HUES64 (cell line): ENCODE measurements around the gene FASTKD3.
A peak's percentile ranks its signal among the peaks of the same experiment; 100 is the strongest.

Experiments used
- H3K27ac ChIP-seq: 2 replicates; pipeline ENCODE4 v1.7.0; 2013; ENCODE audit warnings: low read depth, low read length, inconsistent platforms
- H3K27me3 ChIP-seq: 2 replicates; pipeline ENCODE4 v1.6.1; 2013; ENCODE audit warnings: mild to moderate bottlenecking, low read length; ENCODE audit not compliant: insufficient read depth
- H3K36me3 ChIP-seq: 2 replicates; pipeline ENCODE4 v1.6.1; 2013; ENCODE audit warnings: mild to moderate bottlenecking, low read length; ENCODE audit not compliant: insufficient read depth
- H3K4me1 ChIP-seq: 2 replicates; pipeline ENCODE4 v1.6.1; 2013; ENCODE audit warnings: mild to moderate bottlenecking, low read length, moderate library complexity; ENCODE audit not compliant: insufficient read depth
- H3K4me3 ChIP-seq: 2 replicates; pipeline ENCODE4 v1.5.1; 2013; ENCODE audit warnings: mild to moderate bottlenecking, low read length, moderate library complexity
- H3K9ac ChIP-seq: 2 replicates; pipeline ENCODE4 v1.6.1; 2013; ENCODE audit warnings: mild to moderate bottlenecking, low read depth, low read length
- H3K9me3 ChIP-seq: 2 replicates; pipeline ENCODE4 v1.6.1; 2013; ENCODE audit warnings: low read depth, low read length; ENCODE audit not compliant: insufficient read depth
- WGBS: fragments of 150-250, 120-280 bp; methylation state at CpG from one replicate; pipeline ENCODE4 v1.1.7; 2013; ENCODE audit warnings: missing lambda C conversion rate; 5-methylcytosine and 5-hydroxymethylcytosine counted together

FASTKD3 gene

DNA sequence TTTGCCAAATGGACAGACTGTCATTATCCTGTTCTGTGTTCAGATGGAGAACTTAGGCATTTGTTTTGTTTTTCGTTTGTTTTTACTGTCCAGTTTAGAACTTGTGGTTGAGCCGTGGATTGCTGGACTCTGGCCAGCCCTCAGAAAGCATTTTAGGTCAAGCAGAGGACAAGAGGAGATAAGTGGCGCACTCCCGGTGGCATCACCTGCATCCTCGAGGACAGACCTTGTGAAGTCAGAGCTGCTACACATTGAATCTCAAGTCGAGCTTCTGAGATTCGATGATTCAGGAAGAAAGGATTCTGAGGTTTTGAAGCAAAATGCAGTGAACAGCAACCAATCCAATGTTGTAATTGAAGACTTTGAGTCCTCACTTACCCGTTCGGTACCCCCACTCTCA lies 9.0 kb upstream of the FASTKD3 start:
- Histone ChIP-seq H3K27ac (no peak overlapping the region), H3K4me1 (no peaks in the 10 kb centered on the region), H3K36me3 (peaks cover 96% of the 10 kb centered on the region), H3K4me3 (no peak overlapping the region), H3K9ac (no peak overlapping the region), H3K9me3 (no peaks in the 10 kb centered on the region), H3K27me3 (no peaks in the 10 kb centered on the region)
- 88% methylated on average over 9 of the region's 9 CpGs for WGBS

DNA sequence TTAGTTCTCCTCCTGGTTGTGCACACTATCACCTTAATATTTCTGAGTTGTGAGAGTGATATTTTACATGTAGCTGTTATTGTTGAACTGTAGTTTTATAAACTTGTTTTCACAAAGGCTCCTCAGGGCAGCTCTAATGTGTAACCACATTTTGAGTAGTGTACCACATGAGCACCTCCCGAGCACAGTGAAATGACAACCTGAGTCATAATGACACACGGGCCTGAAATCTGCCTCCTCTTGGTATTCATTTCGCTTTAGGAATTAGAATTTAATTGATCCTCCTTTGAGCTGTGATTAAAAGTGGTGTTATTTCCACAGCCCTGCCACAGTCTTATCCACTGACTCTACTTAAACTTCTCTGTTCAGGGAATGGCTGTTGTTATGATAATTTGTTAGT lies 8.0 kb upstream of the FASTKD3 start:
- H3K27me3 ChIP-seq: no peaks in the 10 kb centered on the region
- no peak overlapping the region for H3K27ac ChIP-seq
- peaks cover 88% of the 10 kb centered on the region for H3K36me3 ChIP-seq
- H3K4me3 ChIP-seq: no peak overlapping the region
- H3K9ac ChIP-seq: no peak overlapping the region
- no peaks in the 10 kb centered on the region for H3K9me3 ChIP-seq
- H3K4me1 ChIP-seq: no peaks in the 10 kb centered on the region
- whole genome bisulfite sequencing: 96% methylated on average over 3 of the region's 3 CpGs

DNA sequence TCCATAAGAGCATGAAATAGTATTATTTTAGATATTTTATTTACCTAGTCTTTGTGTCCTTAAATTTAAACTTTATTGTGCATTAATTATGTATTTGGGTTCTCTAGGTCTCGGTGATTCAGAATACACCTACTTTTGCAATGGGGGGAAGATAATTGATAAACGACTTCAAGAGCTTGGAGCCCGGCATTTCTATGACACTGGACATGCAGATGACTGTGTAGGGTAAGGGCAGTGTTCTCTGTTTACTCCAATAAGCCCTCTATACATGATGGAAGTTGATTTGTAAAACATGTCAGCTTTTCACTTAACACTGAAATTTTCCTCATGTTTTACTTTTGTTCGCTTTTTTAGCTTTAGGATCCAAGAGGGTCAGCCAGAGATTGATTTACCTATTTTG lies 6.3 kb upstream of the FASTKD3 start:
- Histone ChIP-seq H3K27me3 (no peaks in the 10 kb centered on the region), H3K9ac (no peak overlapping the region), H3K36me3 (peaks cover 82% of the 10 kb centered on the region), H3K4me1 (peaks cover 3% of the 10 kb centered on the region; the same call in 1 of the 2 replicates), H3K27ac (no peak overlapping the region), H3K9me3 (no peaks in the 10 kb centered on the region), H3K4me3 (no peak overlapping the region)
- WGBS: 96% methylated on average over 4 of the region's 4 CpGs

DNA sequence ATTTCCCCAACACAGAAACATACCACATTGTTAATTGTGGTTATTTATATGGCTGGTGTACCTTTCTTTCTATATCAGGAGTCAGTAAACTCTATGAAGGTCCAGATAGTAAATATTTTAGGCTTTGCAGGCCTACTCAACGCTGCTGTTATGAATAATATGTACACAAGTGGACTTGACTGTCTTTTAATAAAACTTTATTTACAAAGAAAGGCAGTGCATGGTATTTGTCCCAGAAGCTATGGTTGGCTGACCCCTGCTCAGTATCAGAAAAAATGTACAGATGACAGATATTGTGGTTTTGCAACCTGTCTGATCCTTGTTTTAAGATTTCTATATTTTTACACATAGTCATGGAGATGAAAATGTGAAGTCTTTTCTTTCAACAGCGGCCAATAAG lies 5.8 kb upstream of the FASTKD3 start:
- no CpG with 5 or more reads among the region's 2 CpGs for WGBS
- Histone ChIP-seq H3K27ac (no peak overlapping the region), H3K9ac (no peak overlapping the region), H3K4me1 (peaks cover 8% of the 10 kb centered on the region; the same call in 1 of the 2 replicates), H3K4me3 (no peak overlapping the region), H3K36me3 (peaks cover 77% of the 10 kb centered on the region), H3K9me3 (no peaks in the 10 kb centered on the region), H3K27me3 (no peaks in the 10 kb centered on the region)

DNA sequence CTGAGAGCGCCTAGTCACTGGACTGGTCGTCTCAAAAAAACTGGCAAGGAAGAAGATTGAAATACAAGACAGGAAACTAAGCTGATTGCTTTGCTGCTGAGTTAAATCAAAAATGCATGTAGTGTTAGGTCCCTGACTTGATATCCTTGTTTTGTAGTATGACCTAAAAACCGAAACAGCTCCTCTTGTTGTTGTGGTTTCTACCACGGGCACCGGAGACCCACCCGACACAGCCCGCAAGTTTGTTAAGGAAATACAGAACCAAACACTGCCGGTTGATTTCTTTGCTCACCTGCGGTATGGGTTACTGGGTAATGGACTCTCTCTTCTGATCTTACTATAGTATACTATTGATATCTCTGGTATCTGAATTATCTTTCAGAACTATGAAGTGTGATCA lies 4.4 kb upstream of the FASTKD3 start:
- H3K4me3 ChIP-seq: no peak overlapping the region
- 95% methylated on average over 9 of the region's 9 CpGs for WGBS
- no peak overlapping the region for H3K27ac ChIP-seq
- H3K36me3 ChIP-seq: peaks cover 64% of the 10 kb centered on the region
- peaks cover 9% of the 10 kb centered on the region; the same call in 1 of the 2 replicates for H3K4me1 ChIP-seq
- no peaks in the 10 kb centered on the region for H3K27me3 ChIP-seq
- H3K9ac ChIP-seq: no peak overlapping the region
- no peaks in the 10 kb centered on the region for H3K9me3 ChIP-seq

DNA sequence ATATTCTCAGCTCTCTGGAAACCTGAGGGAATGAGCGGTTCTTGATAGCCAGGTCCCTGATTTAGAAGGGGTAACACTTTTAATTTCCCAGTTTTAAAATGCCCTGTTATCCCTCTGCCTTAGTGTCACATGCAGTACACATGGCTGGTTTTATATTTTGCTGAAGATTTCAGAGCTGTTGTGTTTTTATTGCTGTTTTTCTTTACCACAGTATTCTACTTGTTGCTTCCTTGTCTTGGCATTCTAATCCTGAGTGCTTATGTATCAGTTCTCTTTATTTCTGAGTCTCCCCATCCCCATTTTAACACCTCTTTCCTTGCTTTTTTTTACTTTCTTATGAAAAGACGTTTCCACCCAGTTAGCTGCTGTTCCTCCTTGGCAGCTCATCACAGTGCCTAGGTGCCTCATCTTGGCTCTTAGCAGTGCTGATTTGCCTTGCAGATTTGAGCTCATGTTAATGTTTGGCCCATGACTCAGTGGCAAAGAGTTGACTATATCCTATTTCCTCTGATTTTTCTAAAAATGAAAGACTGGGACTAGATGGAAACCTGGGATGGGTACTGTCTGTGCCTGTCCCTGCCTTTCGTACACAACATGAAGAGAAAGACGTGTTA lies 3.8 kb upstream of the FASTKD3 start:
- Histone ChIP-seq H3K9me3 (no peaks in the 10 kb centered on the region), H3K4me3 (no peak overlapping the region), H3K36me3 (peaks cover 58% of the 10 kb centered on the region), H3K27ac (no peak overlapping the region), H3K4me1 (peaks cover 9% of the 10 kb centered on the region; the same call in 1 of the 2 replicates), H3K9ac (no peak overlapping the region), H3K27me3 (no peaks in the 10 kb centered on the region)
- WGBS: 83% methylated on average over 4 of the region's 4 CpGs

DNA sequence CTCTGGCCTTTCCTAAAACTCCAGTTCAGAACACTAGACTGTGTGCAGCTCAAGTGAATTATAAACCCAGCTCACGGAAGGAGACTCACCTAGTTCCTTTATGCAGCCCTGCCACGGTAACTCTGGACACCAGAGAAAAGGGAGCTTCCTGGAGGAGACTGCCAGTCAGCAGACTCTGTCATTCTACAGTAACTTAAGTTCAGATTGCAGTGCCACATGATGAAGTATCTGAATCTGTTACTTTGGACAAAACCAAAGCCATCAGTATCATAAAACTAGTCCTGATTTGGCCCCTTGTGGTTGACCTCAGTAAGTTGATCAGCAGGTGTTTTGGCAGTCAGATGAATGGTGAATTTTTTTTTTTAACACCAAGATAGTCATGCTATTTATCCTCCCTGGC lies 2.8 kb upstream of the FASTKD3 start:
- Histone ChIP-seq H3K4me3 (no peak overlapping the region), H3K9me3 (no peaks in the 10 kb centered on the region), H3K27me3 (no peaks in the 10 kb centered on the region), H3K36me3 (peaks cover 51% of the 10 kb centered on the region), H3K9ac (no peak overlapping the region), H3K4me1 (peaks cover 9% of the 10 kb centered on the region; the same call in 1 of the 2 replicates), H3K27ac (no peak overlapping the region)
- 95% methylated on average over 2 of the region's 2 CpGs for WGBS

DNA sequence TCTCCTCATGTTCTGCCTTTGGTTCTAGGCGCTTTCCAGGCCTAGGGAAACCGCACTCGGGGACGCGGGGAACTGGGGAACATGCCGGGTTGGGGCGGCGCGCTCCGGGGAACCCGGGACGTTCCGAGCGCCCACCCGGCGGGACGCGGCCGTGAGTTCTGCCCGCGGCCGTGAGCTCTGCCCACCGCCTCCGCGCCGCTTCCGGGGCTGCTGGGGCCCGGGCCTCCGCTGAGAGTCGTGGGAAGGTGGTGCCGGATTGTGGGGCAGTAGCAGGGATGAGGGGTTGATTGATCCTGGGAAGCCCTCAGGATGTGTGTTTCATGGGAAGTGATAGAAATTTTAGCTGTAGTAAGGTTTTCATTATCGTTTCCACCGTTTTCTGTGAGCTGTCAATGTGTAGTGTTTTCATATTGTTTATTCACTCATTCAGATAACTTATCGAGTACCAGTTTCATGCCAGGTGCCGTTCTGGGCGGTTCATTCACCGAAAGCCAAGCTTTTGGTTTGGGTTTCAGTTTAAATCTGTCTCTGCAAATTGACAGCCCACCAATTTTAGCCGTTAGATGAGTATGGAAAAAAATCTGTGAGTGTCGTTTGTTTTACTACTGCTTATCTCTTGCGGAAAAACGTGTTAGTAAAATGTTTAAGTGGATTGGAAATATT lies 774 bp upstream of the FASTKD3 start:
- Histone ChIP-seq H3K4me3 (peak overlapping the region; percentile 74), H3K27ac (no peak overlapping the region), H3K9ac (peak overlapping the region; percentile 75), H3K27me3 (no peaks in the 10 kb centered on the region), H3K36me3 (peaks cover 43% of the 10 kb centered on the region), H3K9me3 (no peaks in the 10 kb centered on the region), H3K4me1 (peaks cover 9% of the 10 kb centered on the region; the same call in 1 of the 2 replicates)
- 3% methylated on average over 41 of the region's 41 CpGs for WGBS

DNA sequence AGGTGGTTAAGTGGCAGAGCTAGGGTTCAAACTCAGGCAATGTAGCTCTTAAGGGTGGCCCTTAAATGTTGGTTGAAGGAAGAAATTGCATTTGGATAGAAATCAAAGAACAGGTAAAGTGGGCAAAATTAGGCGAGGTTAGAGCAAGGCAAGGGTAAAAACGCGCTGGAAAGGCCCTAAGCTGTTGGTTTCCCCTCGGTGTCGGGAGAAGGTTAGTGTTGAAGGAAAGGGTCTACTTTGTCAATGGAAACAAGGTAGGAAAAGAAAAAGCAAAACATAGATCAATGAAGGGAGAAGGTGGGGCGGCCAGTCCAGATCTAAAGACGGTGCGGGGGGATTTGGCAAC lies 431 bp downstream of the FASTKD3 start:
- Histone ChIP-seq H3K4me1 (peaks cover 9% of the 10 kb centered on the region; the same call in 1 of the 2 replicates), H3K9me3 (no peaks in the 10 kb centered on the region), H3K9ac (peak overlapping the region; percentile 60), H3K36me3 (peaks cover 44% of the 10 kb centered on the region), H3K4me3 (peak overlapping the region; percentile 74), H3K27ac (no peak overlapping the region), H3K27me3 (no peaks in the 10 kb centered on the region)
- WGBS: 1% methylated on average over 8 of the region's 8 CpGs

DNA sequence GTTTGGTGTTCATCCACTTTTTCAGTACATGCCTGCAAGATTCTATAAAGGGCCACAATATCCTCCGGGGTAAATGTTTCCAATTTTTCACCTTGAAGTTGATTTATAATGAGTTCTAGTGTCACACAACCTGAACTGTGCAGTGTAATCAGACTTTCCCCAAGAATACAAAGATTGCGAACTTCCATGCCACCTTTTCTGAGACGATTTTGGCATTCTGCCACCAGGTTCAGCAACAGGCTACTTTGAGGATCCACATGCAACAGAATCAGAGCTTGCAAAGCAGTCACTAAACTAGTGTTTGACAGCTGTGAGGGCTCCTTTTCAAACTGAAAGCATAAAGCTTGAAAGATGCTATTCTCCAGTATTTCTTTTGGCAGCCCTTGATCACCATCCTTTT lies 1.6 kb downstream of the FASTKD3 start:
- peaks cover 52% of the 10 kb centered on the region for H3K36me3 ChIP-seq

DNA sequence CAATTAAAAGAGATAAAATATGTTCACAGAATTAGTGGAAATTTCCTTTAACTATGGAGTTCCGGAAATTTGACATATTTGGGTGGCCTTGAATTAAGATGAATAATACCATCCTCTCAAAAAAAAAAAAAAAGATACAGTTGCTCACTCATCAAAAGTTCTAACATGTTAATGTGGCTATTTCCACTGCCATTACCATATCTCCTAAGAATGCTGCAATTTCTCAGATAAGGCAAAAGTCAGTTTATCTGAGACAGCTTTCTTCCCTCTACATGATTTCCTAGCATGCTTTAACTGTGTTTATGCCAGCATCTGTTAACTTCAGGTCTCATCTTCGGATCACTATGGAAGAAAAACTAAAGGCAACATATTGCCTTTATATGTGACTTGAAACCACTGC lies 2.6 kb downstream of the FASTKD3 start:
- Histone ChIP-seq H3K36me3 (peaks cover 54% of the 10 kb centered on the region), H3K27ac (no peak overlapping the region), H3K9me3 (no peaks in the 10 kb centered on the region), H3K4me1 (peaks cover 9% of the 10 kb centered on the region; the same call in 1 of the 2 replicates), H3K27me3 (no peaks in the 10 kb centered on the region), H3K4me3 (no peak overlapping the region), H3K9ac (no peak overlapping the region)
- 91% methylated on average over 1 of the region's 2 CpGs for WGBS

More for the DNA sequence above, 1.6 kb downstream of the FASTKD3 start:
- Histone ChIP-seq H3K9ac (no peak overlapping the region), H3K9me3 (no peaks in the 10 kb centered on the region), H3K27me3 (no peaks in the 10 kb centered on the region), H3K4me1 (peaks cover 9% of the 10 kb centered on the region; the same call in 1 of the 2 replicates), H3K4me3 (peak overlapping the region; percentile 74; the same call in 1 of the 2 replicates), H3K27ac (no peak overlapping the region)
- 92% methylated on average over 3 of the region's 3 CpGs for WGBS
